LoVo (cell line): ENCODE results near the gene FOXA3.
"Not testable (repeated sequence)": the region's sequence is repeated elsewhere in the genome, so short reads cannot be mapped to it uniquely, and the experiment has no call there.

Experiments
- DNase-seq: peaks from one replicate; pipeline ENCODE4 v3.0.0-alpha.2; 2016; ENCODE audit warnings: low spot score

The FOXA3 gene

DNA sequence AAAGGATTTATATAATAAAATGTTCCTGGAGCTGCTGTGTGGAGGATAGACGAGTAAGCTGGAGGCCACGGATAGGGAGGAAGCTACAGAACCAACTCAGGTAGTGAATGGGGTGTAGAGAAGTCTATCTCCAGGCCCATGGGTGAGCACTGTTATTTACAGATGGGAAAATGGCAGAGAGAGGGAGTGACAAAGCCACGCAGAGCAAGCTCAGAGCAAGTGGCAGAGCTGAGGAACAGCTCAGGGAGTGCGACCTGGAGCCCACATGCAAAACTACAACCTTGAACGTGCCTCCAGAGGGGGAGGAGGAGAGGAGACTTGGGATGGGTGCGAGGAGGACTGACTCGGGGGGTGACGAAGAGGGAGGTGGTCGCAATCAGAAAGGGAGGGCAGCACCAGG, 35.6 kb upstream of the FOXA3 start:
- no peak for DNase-seq

DNA sequence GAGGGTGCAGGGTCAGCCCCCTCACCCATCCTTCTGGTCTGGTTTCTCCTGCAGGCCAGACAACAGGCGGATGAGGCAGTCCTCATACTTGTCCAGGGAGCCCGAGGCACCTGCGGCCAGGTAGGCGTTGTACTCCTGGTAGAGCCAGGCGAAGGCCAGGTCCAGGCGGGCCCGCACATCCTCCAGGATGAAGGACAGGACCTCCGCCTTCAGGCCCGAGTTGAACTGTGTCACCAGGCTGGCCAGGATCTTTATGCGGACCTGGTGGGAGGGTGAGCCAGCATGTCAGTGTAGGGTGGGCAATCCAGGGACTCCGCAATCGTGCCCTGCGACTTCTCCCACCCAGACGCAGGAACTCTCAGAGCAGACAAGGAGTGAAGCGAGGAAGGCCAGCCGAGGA, 35.2 kb upstream of the FOXA3 start:
- DNase-seq, result no peak

DNA sequence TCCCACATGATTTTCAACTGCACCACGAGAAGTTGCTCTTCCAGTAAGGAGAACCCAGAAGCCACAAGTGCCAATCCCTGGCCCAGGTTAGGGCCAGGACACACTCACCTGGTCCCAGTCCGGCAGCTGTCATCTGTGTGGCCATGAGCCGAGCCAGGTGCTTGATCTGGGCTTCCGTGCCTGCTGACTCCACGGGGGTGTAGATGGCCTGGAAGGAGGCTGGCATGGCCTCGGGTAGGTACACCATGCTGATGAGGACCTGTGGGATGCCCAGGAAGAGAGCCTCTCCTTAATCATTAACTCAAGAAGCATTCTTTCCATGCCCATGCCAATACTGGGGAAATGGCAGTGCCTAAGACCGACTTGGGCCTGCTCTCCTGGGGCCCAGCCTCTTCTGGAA, 29.2 kb upstream of the FOXA3 start:
- no peak for DNase-seq

DNA sequence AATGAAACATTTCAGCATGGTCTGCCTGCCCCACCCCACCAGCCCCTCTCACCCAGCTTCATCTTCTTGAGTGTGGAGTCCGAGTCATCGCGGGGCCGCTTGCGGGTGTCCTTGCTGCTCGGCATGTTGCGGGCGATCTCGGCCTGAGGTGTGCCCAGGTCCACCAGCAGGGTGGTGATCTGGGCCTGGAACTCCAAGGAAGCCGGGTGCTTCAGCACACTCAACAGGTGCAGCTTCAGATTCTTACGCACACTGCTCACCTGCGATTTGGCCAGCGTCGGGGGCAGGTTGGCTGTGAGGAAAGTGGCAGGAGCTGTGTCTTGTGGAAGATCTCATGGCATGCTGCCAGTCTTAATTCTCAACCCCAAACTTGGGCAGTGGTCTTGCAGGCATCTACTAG, 21.9 kb upstream of the FOXA3 start:
- DNase-seq, result no peak

DNA sequence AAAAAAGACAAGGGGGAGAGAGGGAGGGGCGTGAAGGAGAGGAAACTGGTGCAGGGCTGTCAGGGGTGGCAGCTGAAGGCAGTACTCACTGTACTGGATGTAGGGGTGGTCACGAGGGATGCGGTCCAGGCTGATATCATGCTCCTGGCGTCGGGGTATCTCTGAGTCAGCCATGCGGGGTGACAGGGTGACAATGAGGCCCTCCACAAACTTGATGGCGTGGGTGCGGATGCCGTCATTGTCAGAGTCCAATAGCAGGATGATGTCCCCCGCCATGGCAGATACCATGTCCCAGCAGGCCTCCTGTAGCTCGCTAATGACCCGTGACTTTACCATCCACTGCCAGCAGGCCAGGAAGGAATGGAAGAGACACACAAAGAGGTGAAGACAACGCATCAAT, 16.5 kb upstream of the FOXA3 start:
- DNase-seq, result no peak

DNA sequence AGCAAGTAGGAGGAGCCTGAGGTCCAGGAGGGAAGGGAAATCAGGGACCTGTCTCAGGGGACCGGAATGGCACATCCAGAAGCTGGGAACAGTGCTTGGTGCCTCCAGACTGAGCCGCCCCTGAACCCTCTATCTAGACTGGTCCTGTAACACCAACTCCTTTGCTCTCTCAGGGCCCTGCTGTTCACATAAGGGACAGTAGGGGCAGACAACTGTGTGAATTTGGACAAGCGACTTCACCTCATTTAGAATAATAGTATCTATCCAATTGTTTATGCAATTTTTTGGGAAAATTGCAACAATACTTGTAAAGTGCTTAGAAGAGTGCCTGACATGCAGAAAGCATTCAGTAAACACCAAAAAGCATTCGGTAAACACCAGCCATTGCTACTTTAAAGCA, 15.2 kb upstream of the FOXA3 start:
- no peak for DNase-seq

DNA sequence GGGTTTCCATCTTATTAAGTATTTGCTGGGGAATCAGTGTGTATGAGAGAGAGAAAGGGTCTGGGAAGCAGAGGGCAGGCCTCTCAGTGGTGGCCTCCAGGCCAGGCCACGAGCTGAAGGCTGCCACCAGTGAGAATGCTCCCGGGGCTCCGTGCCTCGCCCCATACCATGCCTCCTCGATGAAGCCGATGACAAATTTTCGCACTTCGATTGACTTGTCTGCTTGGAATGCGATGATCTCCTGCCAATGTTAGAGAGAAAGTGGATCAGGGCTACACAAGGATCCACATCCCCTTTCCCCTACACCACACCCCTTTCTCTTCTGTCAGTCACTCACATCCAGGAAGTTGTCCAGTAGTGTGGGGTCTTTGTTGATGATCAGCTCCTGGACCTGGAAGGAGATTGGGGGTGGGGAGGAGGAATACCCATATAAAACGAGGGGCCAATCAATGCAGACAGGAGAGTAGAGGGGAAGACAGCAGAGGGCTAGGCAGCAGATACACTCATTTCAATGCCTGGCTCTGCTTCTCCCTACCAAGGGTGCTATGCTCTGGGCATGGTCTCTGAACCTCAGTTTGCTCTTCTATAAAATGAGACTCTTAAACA, 11.9 kb upstream of the FOXA3 start:
- DNase-seq, result no peak

DNA sequence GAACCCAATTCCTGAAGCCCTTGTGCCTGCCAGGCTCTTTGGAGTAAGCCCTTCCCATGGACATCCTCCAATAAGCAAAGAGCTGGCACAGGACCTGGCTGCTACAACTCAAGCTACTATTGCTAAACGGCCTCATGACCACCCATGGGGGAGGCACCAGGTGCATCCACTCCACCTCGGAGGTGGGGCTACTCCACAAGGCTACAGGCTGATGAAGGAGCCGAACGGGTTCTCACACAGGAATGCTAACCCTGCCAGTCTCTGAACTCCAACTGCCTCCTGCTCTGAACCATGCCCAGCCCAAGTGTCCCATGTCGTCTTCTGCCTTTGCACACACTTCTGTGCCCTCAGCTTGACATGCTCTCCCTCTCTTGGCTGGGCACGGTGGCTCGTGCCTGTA, 11.1 kb upstream of the FOXA3 start:
- DNase-seq, result no peak

DNA sequence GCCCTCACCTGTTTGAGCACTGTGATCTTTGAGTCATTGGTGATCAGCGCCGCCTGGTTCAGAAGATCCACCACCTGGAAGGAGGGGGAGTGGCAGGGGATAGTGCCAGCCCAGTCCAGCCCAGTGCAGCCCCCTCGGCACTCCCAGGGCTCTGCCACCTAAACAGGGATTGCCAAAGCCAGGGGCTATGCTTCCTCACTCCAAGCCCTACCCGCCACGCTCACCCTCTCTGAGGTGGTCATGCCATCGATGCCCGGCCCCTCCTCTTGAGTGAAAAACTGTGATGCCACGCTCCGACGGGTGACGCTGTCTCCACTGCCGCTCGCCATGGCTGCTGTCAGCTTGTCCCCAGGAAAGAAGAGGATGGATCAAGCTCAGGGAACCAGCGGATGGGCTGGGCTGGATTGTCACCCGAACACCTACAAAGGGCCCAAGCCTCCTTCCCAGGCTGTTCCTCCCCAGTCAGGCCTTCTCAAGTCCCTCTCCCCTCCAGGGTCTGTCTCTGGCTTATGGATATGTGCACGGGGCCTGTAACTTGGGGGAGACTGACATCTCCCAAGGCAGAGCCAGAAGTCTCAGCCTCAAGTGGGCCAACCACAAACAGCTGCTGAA, 9.9 kb upstream of the FOXA3 start:
- DNase-seq, result no peak

DNA sequence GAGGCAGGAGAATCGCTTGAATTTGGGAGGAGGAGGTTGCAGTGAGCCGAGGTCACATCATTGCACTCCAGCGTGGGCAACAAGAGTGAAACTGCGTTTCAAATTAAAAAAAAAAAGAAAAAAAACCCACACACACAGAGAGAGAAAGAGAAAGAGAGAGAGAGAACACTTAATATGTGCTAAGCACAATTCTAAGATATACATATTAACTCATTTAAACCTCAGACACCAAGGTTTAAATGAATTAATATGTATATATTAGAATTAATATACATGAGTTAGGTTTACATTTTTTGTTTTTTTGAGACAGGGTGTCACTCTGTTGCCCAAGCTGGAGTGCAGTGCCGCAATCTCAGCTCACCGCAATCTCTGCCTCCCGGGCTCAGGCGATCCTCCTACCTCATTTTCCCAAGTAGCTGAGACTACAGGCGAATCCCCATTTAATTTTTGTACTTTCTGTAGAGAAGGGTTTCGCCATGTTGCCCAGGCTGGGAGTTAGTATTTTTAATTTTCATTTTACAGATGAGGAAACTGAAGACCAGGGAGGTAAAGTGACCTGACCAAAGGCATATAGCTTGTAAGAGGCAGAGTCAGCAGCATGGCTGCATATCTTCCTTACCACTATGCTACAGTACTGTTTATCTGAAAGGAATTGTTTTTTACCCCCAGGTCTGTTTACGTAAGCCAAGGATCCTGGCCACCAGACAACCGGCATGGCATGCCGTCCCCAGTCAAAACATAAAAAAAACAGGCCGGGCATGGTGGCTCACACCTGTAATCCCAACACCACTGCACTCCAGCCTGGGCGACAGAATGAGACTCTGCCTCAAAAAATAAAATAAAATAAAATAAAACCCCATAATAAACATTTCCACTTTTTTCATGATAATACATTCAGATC, 3.5 kb upstream of the FOXA3 start:
- DNase-seq, result no peak

DNA sequence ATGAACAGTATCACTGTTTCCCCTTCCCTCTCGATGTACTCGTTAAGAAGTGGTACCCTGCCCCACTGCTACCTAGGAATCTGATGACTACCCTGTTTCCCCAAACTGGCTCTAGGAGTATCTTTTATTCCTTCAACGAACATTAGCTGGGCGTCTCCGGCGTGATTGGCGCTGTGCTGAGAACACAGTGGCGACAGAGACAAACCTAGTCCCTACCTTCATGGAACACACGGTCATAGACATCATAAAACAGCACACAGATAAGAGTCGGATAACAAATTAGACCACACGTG, 1.9 kb upstream of the FOXA3 start:
- no peak for DNase-seq

DNA sequence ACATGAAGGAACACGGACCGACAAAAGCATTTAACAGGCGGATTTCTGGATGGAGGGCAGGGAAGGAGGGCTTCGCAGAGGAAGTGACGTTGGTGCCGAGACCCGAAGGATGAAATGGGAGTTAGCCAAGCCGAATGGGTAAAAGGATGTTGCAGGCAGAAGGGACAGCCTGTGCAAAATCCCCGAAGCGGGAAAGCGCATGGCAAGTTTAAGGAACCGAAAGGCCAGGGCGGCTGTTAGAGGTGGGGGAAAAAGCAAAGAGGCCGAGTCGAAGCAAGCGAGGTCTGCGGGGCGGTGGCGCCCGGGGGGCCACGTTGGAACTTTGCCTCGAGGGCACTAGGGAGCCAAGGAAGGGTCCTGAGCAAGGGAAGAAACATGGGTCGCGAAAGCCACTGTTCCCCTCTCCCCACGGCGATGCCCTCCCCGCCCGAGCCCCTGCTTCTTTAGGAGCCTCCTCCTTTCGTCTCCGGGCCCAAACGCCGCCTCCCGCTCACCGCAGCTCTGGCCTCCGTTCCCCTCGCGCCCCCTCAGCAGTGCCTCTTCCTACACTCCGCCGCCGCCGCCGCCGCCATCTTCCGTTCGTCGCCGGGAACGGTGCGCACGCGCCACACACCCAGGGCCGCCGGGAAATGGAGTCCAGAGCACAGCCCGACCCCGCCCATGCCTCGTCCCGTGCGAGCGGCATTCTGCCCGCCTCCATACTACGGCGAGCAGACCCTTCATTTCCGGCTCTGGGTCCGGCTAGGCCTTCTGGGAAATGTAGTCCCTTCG, 1.4 kb upstream of the FOXA3 start, which contains the start of gene SYMPK:
Gene SYMPK (minus strand): TSS at position 584 of the 771 bp plus-strand sequence. CDS start 8,652 bp downstream, outside the sequence.
- DNase-seq, result peak; percentile 98

DNA sequence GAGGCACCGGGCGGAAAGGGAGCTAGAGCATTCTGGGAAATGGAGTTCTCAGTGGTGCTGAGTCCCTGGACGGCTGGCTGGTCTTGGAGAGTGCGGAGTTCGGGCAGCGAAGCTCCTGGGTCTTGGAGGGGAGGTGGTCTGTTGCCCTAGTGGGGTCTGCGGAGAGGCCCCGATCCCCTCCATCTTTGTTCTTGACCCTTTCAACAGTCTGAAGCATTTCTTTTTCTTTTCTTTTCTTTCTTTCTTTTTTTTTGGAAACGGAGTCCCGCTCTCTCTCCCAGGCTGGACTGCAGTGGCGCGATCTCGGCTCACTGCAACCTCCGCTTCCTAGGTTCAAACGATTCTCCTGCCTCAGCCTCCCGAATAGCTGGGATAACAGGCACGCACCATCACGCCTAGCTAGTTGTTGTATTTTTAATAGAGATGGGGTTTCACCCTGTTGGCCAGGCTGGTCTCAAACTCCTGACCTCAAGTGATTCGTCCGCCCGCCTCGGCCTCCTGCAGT, 739 bp upstream of the FOXA3 start:
- no peak for DNase-seq

DNA sequence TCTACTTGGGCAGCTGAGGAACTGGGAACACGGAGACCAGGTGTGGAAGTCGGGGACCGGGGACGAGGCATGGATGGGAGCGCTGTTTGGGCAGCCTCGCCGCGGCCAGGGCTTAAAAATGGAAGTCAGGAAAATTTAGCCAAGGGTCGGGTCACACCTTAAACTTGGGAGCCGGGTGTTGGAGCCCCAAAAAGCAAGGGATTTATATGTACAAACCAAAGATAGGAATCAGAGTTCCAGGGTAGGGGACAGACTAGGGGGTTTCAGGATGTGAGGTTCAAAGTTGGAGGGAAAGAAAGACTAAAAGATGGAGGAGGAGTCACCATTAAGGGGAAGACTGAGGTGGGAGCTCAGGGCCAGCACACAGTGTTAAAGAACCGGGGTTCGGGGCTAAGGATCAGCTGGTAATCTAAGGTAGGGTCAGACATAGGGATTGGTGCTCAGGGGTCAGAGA, 530 bp downstream of the FOXA3 start:
- no peak for DNase-seq

DNA sequence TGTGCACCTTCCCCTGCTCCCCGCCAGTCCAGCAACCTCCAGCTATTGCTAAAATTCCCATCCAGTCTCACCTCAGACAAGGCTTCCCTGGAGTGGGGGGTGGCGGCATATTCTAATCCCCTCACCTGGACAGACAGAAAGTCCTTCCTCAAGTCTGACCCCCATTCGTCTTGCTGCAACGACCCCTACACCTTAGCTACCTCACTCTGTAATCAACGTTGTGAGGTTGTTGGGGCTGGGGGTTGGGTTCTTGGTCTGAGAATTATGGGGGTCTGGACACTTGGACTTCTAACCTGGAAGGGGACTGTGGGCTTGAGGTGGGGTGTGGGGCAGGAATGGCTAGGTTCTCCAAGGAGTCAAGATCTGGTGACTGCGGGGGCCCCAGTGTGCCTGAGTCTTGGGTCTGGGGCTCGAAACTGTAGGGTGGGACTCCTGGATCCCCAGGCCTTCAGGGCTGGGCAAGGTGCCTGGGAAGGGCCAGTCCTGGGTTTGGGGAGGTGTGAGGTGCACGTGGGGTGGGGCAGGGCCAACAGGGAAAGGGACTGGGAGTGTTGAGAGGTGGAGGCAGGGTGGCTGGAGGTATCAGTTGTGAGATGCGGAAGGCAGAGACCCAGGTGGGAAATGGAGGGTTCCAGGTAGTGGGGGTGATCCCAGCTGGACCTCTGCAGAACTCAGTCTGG, 1.3 kb downstream of the FOXA3 start:
- DNase-seq, result no peak

DNA sequence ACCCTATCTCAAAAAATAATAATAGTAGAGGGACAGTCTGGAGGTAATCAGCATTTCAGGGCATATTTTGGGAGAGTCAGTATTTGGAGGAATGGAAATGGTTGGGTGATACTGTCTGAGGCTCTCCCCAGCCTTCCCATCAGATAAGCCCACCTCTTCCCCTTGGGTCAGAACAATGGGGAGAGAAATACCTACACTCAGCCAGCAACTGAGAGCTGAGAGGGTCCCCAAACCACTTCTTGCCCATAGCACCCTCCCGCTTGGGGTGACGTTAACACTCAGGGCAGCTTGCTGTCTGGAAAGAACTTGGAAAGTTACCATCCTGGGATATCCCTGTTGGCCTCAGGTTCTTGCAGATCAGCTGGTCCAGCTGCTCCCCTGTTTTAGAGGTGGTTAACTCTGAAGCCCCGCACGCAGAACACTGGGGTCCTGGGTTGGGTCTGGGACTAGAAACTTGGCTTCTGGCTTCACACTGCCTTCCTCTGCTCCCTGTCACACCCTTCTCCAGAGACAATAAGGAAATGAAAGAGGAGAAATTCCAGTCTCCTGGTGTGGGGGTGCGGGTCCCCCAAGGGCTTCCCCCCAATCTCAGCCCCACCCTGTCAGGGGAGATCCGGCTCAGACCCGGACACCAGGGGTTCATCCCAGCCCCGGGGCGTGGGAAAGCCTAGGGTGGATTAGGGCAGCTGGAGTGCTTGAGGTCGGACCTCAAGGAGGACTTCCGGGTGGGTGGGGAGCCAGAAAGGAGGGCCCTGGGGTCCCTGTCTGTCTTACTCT, 2.5 kb downstream of the FOXA3 start:
- peak; percentile 15 for DNase-seq

DNA sequence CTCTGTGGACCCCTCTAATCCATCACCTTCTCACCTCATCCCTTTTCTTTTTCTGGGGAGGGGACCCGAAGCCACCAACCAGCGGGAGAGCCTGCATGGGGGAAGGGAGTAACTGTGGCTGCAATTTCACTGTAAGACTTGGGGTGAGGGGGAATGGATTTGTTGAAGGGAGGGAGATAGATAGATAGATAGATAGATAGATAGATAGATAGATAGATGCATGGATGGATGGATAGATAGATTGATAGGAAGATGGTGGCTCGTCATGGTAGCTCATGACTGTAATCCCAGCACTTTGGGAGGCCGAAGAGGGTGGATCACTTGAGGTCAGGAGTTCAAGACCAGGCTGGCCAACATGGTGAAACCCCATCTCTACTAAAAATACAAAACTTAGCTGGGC, 3.1 kb downstream of the FOXA3 start:
- not testable (repeated sequence) for DNase-seq

DNA sequence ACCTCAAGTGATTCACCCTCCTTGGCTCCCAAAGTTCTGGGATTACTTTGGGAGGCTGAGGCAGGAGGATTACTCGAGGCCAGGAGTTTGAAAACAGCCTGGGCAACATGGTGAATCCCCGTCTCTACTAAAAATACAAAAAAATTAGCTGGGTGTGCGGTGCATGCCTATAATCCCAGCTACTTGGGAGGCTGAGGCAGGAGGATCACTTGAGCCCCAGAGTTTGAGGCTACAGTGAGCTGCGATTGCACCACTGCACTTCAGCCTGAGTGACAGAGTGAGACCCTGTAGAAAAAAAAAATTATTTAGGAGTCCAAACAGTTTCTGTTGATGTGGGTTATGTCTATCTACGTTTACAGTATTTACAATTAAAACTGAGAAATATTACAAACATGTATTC, 6.7 kb downstream of the FOXA3 start:
- no peak for DNase-seq

DNA sequence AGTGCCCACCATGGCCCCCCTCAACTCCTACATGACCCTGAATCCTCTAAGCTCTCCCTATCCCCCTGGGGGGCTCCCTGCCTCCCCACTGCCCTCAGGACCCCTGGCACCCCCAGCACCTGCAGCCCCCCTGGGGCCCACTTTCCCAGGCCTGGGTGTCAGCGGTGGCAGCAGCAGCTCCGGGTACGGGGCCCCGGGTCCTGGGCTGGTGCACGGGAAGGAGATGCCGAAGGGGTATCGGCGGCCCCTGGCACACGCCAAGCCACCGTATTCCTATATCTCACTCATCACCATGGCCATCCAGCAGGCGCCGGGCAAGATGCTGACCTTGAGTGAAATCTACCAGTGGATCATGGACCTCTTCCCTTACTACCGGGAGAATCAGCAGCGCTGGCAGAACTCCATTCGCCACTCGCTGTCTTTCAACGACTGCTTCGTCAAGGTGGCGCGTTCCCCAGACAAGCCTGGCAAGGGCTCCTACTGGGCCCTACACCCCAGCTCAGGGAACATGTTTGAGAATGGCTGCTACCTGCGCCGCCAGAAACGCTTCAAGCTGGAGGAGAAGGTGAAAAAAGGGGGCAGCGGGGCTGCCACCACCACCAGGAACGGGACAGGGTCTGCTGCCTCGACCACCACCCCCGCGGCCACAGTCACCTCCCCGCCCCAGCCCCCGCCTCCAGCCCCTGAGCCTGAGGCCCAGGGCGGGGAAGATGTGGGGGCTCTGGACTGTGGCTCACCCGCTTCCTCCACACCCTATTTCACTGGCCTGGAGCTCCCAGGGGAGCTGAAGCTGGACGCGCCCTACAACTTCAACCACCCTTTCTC, 8.2 kb downstream of the FOXA3 start:
- DNase-seq, result no peak

DNA sequence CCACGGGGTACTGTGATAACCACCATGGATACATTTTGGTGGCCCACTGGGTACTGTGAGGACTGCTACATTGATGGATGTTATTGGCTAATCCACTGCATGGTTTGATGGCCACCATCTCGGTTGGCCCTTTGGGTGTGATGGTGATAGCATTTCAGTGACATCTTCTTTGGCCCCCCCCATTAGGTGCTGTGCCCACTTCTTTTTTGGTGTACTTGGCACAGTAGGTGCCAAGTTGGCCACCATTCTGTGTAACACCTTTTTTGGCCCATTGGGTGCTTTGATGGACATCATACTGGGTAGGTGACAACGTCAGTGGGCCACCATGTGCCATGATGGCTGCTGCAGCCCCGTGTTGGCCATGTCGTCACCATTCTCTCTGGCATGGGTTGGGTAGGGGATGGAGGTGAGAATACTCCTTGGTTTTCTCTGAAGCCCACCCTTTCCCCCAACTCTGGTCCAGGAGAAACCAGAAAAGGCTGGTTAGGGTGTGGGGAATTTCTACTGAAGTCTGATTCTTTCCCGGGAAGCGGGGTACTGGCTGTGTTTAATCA, 9.2 kb downstream of the FOXA3 start:
- no peak for DNase-seq
